Stimulated activated CD8-positive, alpha-beta memory T cell treated with anti-CD3 and anti-CD28 coated beads, Interleukin-15, amount 100 ng/mL, for 24 hours (primary cell): Measurements from ENCODE around the gene CAVIN2.

Experiments used
- DNase-seq: peaks from one replicate; pipeline ENCODE4 v3.0.0-alpha.2; 2020; ENCODE audit warnings: low read depth

Gene CAVIN2

DNA sequence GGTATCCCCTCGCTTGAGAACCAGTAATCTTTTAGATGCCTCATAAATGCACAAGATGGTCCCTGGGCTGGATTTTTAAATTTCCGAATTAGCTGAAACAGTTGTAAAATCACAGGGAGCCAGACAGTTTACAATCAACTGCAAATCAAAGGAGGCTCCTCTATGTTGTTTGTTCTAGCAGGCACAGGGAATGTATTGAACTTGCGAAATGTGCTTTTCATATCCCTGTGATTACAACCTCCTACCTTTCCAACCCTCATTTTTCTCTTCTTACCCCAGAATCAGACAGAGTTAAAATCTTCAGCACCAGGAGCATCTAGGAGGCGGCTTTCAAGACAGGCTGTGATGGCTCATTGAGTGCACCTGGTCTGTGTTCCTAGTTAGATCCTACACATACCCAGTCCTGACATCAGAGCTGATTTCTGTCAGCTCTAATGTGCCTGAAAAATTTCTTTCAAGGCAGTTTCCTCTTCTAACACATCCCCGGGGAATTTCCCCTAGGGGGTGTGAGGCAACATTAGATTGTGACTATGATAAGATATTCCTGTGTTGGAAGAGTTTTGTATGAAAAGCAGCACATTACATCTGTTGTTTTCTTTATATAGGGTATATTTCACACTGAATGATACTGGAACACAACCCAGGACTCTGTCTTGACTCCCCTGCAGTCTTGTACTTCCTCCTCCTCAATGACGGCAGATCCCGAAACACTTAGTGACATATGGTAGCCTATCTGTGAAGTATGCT is 17.9 kb upstream of the CAVIN2 start:
- DNase-seq = no peak

DNA sequence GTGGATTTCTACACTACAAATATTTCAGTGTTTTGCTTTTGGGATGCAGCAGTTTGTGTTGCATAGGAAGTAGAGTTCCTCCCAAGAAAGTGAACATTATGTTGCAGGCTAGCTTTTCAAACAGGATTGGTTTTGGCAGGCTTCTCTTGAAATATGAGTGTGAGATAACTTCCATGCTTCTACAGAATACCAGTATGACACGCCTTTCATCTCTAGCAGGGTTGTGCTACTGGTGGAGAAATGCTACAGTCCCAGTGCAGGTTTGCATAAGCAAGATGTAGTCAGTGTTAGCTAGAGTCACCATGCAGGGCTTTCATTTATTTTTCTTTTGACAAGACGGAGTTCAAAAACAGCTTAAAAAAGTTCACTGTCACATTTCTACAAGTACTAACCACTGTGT is 17.1 kb upstream of the CAVIN2 start:
- no peak for DNase-seq

- no peak for DNase-seq
These were observed 15.4 kb upstream of the CAVIN2 start for GRCh38 chr2:191862156-191862775.

GRCh38 chr2:191860760-191861466 is 14.0 kb upstream of the CAVIN2 start:
- no peak for DNase-seq

GRCh38 chr2:191859681-191860080 is 12.8 kb upstream of the CAVIN2 start:
- DNase-seq = no peak

DNA sequence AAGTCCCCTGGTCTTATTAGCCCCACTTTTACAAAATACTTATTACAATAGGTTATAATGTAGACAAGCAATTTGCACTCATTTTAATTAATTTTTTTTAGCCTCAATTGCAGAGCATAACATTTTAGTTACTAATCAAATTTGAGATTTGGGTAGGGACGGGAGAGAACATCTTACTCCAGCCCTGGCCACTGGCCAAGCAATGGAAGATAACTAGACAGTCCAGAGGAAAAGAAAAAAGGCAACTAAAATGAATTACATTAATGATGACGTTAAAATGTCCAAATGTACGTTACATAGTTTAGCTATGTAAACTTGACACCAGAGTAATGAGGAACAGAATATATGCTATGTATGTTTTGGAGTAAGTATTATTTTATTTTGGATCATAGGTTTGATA is 11.0 kb upstream of the CAVIN2 start:
- no peak for DNase-seq

DNA sequence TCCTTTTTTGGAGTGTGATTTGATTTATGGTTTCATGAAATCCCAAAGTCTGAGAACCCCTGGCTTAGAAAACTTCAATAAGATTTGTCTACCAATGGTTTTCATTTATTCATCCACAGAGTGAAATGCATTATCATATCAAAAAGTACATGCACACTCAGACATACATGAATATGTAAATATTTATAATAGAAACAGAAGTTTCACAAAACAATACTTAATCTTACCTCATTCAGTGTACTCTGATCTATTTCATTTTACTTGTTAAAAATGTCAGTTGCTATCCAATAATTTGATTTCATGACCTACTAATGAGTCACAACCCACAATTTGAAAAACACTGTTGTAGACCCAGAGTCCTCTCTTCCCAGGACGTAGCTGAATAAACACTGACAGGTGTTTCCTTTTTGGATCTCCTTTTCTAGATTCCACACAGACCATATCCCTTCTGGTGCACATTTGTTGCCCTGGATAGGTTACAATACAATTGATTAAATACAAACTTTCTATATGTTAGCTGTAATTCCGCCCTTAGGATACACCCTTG is 10.4 kb upstream of the CAVIN2 start:
- DNase-seq = no peak

DNA sequence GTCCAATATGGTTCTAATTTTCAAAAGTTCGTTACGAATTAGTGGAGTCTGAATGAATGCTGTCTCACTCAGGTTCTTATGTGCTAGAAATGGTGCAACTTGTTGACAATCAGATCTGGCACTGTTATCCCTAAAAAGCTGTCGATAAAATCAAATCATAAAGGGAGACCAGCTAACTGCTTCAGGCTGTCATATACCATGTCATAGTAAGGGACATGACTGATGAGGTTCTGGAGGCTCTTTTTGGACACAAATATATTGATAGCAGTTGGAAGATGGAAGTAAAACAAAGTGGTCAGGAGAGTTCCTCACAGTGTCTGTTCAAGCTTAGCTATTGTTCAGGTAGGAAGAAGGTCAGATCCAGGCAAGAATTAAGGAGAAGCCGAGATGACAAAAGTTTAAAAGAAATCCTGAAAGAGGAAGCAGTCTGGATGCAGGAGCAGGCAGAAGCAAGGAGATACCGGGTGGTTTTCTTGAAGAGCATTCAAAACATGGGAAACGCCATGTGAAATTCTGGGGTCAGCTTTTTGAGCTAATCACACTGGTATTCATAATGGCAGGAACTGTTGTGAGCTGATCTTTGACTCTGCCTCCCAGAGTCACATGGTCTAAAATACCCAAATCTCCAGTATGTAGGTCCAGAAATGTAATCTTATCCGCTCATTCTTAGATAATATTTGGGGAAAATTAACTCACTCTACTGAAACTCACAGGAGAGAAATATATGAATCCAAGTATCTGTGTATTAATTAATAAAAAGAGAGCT is 9.4 kb upstream of the CAVIN2 start:
- no peak for DNase-seq

GRCh38 chr2:191855382-191855781 is 8.5 kb upstream of the CAVIN2 start:
- DNase-seq = no peak

DNA sequence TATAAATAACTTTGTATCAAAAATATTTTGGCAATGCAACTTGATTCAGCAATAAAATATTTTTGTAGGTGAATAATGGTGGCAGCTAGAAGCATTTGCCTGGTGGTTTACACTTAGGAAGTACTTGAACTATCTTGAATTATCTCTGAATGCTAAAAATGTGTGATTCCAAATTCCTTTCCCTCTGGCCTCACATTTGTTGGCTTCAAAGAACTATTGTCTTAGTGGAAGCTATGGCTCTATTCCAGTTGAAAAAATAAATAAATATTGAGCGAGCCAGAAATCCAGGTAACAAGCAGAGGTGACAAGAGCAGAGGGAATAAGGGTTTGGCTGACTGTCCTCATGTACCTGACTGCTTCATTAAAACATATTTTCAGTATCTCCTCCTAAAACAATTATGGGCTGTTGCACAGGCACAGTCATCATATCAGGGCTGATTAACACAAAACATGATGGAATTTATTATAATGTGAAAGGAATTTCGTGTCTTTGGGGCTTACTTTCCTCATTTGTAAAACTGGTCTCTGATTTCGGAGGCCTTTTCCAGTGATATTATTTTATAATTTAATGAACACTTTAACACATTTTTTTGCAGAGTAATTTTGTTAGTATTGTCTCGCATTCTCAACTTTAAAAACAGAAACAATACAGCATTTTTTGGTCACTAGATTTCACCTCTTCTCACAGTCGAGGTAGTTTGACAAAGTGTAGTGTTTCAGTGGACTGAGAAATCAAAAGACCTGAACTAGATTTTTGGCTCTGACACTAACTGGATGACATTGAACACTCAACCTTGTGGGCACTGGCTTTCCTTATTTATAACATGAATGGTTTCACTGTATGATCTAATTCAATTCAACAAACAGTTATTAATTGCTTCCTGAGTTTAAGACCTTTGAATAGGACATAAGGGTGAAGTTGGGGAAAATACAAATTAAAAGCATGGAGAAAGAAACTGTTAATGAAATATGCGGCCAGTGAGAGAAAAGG is 7.8 kb upstream of the CAVIN2 start:
- no peak for DNase-seq

- no peak for DNase-seq
These were observed 7.0 kb upstream of the CAVIN2 start for GRCh38 chr2:191853843-191854242.

DNA sequence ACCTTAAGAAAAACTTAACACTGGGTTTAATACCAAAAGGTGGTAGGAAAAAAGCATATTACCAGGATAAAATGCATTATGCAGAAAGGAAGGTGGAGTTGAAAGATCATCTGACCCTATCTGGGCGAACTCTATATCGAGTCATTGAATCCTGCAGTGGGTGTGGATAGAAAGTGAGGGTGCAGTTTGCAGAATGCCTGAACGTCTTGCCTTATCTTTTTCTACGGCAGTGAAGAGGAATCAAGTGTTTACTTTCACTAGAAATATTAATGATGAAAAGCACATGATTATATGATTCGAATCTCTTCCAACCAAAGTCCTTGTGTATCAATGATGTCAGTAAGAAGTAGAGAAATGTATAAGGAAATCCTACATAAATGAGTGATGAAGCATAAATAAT is 4.3 kb upstream of the CAVIN2 start:
- no peak for DNase-seq

DNA sequence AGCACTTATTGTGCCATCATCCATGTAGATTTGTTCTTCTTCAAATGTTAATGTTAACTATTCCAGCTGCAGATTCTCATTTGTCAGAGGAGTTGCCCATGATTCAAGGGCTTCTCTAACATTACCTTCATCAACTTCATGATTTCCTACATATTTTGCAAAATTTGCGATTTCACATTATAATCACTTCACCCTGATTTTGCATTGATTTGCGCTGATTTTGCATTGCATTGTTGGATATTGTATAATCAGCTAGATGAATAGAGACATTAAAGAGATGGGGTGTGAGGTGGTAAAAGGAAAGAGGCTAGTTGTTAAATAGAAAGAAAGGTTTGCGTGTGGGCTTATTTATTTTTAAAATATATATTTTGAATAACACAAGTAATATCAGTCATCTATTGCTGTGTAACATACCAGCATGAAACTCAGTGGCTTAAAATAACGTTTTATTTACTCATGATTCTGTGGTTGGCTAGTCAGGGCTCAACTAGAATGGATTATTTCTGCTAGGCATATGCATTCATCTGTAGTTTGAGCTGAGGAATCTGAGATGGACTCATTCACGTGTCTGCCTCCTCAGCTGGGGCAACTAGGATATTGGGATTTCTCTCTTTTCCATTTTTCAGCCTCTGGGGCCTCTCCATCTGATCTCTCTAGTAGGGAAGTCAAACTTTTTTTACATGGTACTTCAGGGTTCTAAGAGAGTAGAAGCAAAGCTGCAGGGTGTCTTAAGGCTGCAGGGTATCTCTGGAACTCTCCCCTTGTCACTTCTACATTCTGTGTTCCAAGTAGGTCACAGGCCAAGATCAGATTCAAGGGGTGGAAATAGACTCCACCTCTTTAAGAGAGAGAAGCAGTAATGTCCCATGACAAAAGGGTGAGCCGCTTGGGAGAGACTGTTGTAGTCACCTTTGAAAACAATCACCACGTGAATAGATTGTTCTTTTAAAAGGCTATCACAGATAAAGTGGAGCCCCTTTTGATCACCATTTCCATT is 2.2 kb upstream of the CAVIN2 start:
- DNase-seq = no peak

DNA sequence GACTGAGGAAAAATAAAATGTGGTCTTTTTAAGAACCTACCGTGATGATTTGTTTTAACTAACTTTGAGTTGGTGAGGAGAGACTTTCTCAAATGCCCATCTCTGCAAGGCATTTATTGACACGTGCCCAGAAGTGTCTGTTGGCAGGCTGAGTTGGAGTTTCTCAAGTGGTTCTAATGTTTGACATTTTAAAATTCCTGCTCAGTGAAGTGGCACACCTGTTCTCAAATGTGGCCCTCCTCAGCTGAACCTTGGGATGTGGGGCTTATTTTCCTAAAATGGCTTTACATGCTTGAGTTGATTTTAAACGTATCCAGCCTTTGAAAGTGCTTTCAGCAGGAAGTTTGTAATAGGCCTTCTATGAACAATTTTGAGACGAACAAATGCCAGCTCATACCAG is 876 bp upstream of the CAVIN2 start:
- no peak for DNase-seq

GRCh38 chr2:191845876-191846514 is 893 bp downstream of the CAVIN2 start:
- no peak for DNase-seq

GRCh38 chr2:191845248-191845715 is 1.6 kb downstream of the CAVIN2 start:
- DNase-seq = no peak

DNA sequence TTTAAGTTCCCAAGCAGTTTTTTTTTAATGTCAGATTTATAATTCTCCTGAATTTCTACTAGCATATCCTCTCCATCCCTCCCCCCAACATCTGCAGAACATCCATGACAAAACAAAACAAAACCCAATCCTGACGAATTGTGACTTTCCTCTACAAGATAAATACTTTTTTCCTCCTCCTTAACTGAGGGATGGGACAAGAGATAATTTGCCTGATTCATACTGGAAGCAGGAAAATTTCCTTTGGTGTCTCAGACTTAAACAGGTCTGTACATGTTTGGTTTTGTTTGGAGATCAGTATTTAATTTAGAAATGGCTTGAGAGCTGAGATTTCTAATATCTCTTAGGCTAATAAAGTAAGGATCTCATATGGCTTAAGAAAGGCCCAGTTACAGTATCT is 2.2 kb downstream of the CAVIN2 start:
- no peak for DNase-seq

DNA sequence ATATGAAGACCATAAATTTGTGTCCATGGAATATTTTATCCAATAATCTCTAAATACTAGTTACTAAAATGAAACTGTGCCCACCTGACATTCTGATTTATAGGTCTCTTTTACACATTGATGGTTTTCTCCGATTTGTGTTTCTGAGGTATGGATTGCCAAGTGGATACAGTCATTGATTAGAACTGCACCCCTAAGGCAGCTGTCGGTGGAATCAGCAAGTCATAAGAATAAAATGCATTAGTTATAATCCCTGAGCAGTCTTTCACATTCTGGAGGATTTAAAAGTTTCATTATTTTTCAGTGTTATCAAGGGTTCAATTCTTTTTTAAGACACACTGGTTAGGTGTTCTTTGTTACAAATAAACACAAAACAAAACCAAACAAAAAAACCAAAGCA is 6.0 kb downstream of the CAVIN2 start:
- no peak for DNase-seq
